ENCODE results near the gene CFAP90. TPM values are rescaled to one million over a fixed set of nuclear protein-coding genes. Genes with fewer than 3 reads are reported as not detected.
A peak's percentile ranks its signal among the peaks of the same experiment; 100 is the strongest.

The CFAP90 gene, protein sequence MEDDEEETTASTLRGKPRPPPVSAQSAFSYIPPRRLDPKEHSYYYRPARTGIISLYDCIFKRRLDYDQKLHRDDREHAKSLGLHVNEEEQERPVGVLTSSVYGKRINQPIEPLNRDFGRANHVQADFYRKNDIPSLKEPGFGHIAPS
- total RNA-seq (not detected), polyA plus RNA-seq (not detected)

DNA sequence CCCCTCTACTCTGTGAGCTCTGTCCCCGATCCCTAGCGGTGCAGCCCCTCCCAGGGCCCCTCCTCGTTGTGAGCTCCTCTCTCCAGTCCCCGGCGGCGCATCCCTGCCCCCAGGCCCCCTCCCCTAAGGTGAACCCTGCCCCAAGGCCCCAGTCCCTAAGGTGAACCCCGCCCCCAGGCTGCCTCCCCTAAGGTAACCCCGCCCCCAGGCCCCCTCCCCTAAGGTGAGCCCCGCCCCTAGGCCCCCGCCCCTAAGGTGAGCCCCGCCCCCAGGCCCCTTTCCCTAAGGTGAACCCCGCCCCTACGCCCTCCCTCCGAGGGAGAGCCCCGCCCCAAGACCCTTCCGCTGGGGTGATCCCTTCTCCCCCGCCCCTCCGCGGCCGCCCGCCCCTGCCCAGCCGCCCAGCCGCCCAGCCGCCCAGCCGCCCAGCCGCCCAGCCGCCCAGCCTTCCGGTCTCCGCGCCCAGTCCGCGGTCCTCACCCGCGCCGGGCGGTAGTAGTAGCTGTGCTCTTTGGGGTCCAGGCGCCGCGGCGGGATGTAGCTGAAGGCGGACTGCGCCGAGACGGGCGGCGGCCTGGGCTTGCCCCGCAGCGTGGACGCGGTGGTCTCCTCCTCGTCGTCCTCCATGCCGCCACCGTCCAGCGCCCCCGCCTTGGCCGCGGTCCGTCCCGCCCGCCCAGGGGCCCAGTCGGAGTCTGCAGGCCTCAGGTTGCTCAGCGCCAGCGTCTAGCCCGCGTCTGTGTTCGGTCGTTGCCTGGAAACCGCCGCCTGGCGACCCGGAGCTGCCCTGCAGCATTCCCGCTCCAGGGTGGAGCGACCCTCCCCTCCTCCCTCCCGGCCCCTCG is at the start of gene CFAP90:
Gene CFAP90 (minus strand): TSS at position 739 of the 845 bp plus-strand sequence. CDS start 112 bp downstream, at position 627.
- peak within 1 kb of the TSS; percentile 5 to 89 (median 70) for H3K27ac Mint-ChIP-seq
- H3K4me3 Mint-ChIP-seq: peak within 1 kb of the TSS; percentile 80 to 90 (median 86)
- intact Hi-C loops (cut with micrococcal nuclease): loop anchor here (1.0 kb wide), 1 partner anchor 19 kb away; the partner anchor contains the start of genes FASTKD3 and MTRR
- Histone ChIP-seq H3K36me3 (ENCODE audit: insufficient read depth, low read length) (no peaks in the 10 kb centered on the region), H3K27me3 (ENCODE audit: insufficient read depth, low read length) (peaks cover 15% of the 10 kb centered on the region), H3K9me3 (ENCODE audit: control insufficient read depth in 1 of 2, low read length in 2 of 2) (no peaks in the 10 kb centered on the region), H3K4me3 (ENCODE audit: low read length in 2 of 2) (peak within 1 kb of the TSS in 1 of 2 donors; percentile 41), H3K4me1 (ENCODE audit: insufficient read depth, low read length) (peaks cover 26% of the 10 kb centered on the region), H3K27ac (ENCODE audit: low read depth, low read length) (no peak within 1 kb of the TSS)
- H3K36me3 Mint-ChIP-seq: no peaks in the 10 kb centered on the region
- CTCF ChIA-PET (ENCODE audit: partially characterized antibody): interaction anchor here (0.8 to 3.0 kb wide), 5 partner anchors 9 to 34 kb away, joined by 4 to 15 read pairs (median 11); no protein-coding TSS in a partner anchor
- POLR2A ChIA-PET (ENCODE audit: partially characterized antibody): interaction anchor here (0.8 to 2.8 kb wide), 2 partner anchors 19 to 1218 kb away, joined by 3 to 19 read pairs; partner anchors contain the start of genes FASTKD3, MTRR and NSUN2
- H3K27me3 Mint-ChIP-seq: peaks cover 16 to 17% of the 10 kb centered on the region in 2 donors
- peak in 3 of 5 donors; percentile 27 to 55 (median 32) for DNase-seq
- H3K4me1 Mint-ChIP-seq: peaks cover 14 to 32% (median 22%) of the 10 kb centered on the region in 4 donors
- H3K9me3 Mint-ChIP-seq: no peaks in the 10 kb centered on the region

DNA sequence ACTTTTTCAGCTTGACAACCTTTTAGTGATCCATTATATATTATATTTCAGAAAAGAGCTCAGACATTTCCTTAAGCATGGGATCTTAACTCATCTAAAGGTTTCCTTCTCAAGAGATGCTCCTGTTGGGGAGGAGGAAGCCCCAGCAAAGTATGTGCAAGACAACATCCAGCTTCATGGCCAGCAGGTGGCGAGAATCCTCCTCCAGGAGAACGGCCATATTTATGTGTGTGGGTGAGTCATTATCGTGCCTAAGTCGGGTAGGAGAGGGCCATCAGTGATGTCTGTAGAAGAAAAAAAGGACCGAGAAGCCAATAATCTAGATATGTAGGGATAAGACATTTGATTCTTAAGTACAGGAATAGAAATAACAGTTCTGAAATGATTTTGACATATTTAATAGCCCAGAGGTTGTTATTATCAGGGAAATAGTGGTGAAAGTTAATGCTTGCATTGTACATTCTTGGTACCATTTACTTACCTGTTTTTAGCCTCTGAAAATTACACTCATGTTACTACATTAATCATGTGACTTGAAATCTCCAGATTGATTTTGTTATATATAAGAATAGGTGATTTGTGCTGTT is 46.2 kb upstream of the CFAP90 start:
- peaks cover 80% of the 10 kb centered on the region for H3K36me3 ChIP-seq (ENCODE audit: insufficient read depth, low read length)
- ChIA-PET CTCF (ENCODE audit: partially characterized antibody) (interaction anchor here (1.0 to 2.1 kb wide), 3 partner anchors 10 to 25 kb away, joined by 3 to 10 read pairs (median 4); no protein-coding TSS in a partner anchor), POLR2A (ENCODE audit: partially characterized antibody) (interaction anchor here (0.7 kb wide), 1 partner anchor 28 kb away, joined by 3 read pairs; the partner anchor contains the start of genes FASTKD3 and MTRR)
- no peaks in the 10 kb centered on the region for H3K9me3 ChIP-seq (ENCODE audit: control insufficient read depth in 1 of 2, low read length in 2 of 2)
- no peaks in the 10 kb centered on the region for H3K27me3 Mint-ChIP-seq
- H3K36me3 Mint-ChIP-seq: peaks cover 83 to 85% of the 10 kb centered on the region in 2 donors
- DNase-seq: peak in 3 of 5 donors; percentile 11 to 19 (median 11)
- H3K4me1 Mint-ChIP-seq: peaks cover 0 to 9% (median 1%) of the 10 kb centered on the region in 4 donors
- H3K4me1 ChIP-seq (ENCODE audit: insufficient read depth, low read length): peaks cover 6% of the 10 kb centered on the region
- no peak overlapping the region for H3K4me3 ChIP-seq (ENCODE audit: low read length in 2 of 2)
- H3K27ac ChIP-seq (ENCODE audit: low read depth, low read length): no peak overlapping the region
- no peaks in the 10 kb centered on the region for H3K27me3 ChIP-seq (ENCODE audit: insufficient read depth, low read length)
- H3K9me3 Mint-ChIP-seq: no peaks in the 10 kb centered on the region
- H3K27ac Mint-ChIP-seq: peak overlapping the region in 5 of 7 donors; percentile 5 to 79 (median 43)
- intact Hi-C loops (cut with micrococcal nuclease): no loop called here
- no peak overlapping the region for H3K4me3 Mint-ChIP-seq

DNA sequence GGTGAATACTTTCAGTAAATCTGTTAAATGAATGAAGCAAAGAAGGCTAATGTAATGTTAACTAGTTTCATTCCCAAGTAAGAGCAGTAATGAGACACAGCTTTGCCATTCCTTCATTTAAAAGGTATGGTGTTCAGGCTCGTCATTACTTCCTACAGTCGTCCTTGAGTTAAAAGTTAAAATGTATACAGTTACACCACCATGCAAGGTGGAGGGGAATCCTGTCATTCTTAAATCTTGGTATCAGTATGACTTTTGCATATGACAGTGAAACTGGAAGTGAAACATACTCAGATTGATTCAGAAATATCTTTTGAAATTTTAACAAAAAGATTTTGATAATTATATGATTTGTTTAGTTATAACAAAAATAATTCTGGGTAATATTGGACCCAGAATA is 43.9 kb upstream of the CFAP90 start:
- Histone ChIP-seq H3K27me3 (ENCODE audit: insufficient read depth, low read length) (no peaks in the 10 kb centered on the region), H3K9me3 (ENCODE audit: control insufficient read depth in 1 of 2, low read length in 2 of 2) (no peaks in the 10 kb centered on the region), H3K4me3 (ENCODE audit: low read length in 2 of 2) (no peak overlapping the region), H3K4me1 (ENCODE audit: insufficient read depth, low read length) (peaks cover 6% of the 10 kb centered on the region), H3K27ac (ENCODE audit: low read depth, low read length) (no peak overlapping the region), H3K36me3 (ENCODE audit: insufficient read depth, low read length) (peaks cover 79% of the 10 kb centered on the region)
- no peak overlapping the region for H3K4me3 Mint-ChIP-seq
- no peaks in the 10 kb centered on the region for H3K9me3 Mint-ChIP-seq
- no peak for DNase-seq
- H3K27me3 Mint-ChIP-seq: no peaks in the 10 kb centered on the region
- CTCF ChIA-PET (ENCODE audit: partially characterized antibody): no interaction called here
- peaks cover 80 to 84% of the 10 kb centered on the region in 2 donors for H3K36me3 Mint-ChIP-seq
- intact Hi-C loops (cut with micrococcal nuclease): no loop called here
- POLR2A ChIA-PET (ENCODE audit: partially characterized antibody): no interaction called here
- H3K27ac Mint-ChIP-seq: no peak overlapping the region
- peaks cover 0 to 9% (median 1%) of the 10 kb centered on the region in 4 donors for H3K4me1 Mint-ChIP-seq

- Histone ChIP-seq H3K27me3 (ENCODE audit: insufficient read depth, low read length) (no peaks in the 10 kb centered on the region), H3K4me3 (ENCODE audit: low read length in 2 of 2) (no peak overlapping the region), H3K9me3 (ENCODE audit: control insufficient read depth in 1 of 2, low read length in 2 of 2) (no peaks in the 10 kb centered on the region), H3K36me3 (ENCODE audit: insufficient read depth, low read length) (peaks cover 79% of the 10 kb centered on the region), H3K27ac (ENCODE audit: low read depth, low read length) (no peak overlapping the region), H3K4me1 (ENCODE audit: insufficient read depth, low read length) (peaks cover 6% of the 10 kb centered on the region)
- Mint-ChIP-seq H3K4me1 (peaks cover 0 to 9% (median 1%) of the 10 kb centered on the region in 4 donors), H3K36me3 (peaks cover 80 to 84% of the 10 kb centered on the region in 2 donors), H3K27ac (peak overlapping the region in 1 of 7 donors; percentile 21), H3K27me3 (no peaks in the 10 kb centered on the region), H3K9me3 (no peaks in the 10 kb centered on the region), H3K4me3 (no peak overlapping the region)
- CTCF ChIA-PET (ENCODE audit: partially characterized antibody): no interaction called here
- intact Hi-C loops (cut with micrococcal nuclease): no loop called here
- POLR2A ChIA-PET (ENCODE audit: partially characterized antibody): no interaction called here
- DNase-seq: no peak
Measured at GRCh38 chr5:7894439-7894838, 43.5 kb upstream of the CFAP90 start.

GRCh38 chr5:7888901-7889300 is 38.0 kb upstream of the CFAP90 start:
- ChIA-PET POLR2A (ENCODE audit: partially characterized antibody) (interaction anchor here (1.0 kb wide), 1 partner anchor 20 kb away, joined by 6 read pairs; the partner anchor contains the start of genes FASTKD3 and MTRR), CTCF (ENCODE audit: partially characterized antibody) (interaction anchor here (4.0 to 4.3 kb wide), 2 partner anchors 15 to 20 kb away, joined by 25 to 58 read pairs; partner anchors contain the start of genes FASTKD3 and MTRR)
- H3K27me3 Mint-ChIP-seq: no peaks in the 10 kb centered on the region
- peak overlapping the region in 2 of 7 donors; percentile 47 to 70 for H3K27ac Mint-ChIP-seq
- no peaks in the 10 kb centered on the region for H3K9me3 Mint-ChIP-seq
- H3K4me3 ChIP-seq (ENCODE audit: low read length in 2 of 2): no peak overlapping the region
- peaks cover 64% of the 10 kb centered on the region for H3K36me3 ChIP-seq (ENCODE audit: insufficient read depth, low read length)
- no peaks in the 10 kb centered on the region for H3K4me1 ChIP-seq (ENCODE audit: insufficient read depth, low read length)
- intact Hi-C loops (cut with micrococcal nuclease): no loop called here
- peaks cover 53 to 76% of the 10 kb centered on the region in 2 donors for H3K36me3 Mint-ChIP-seq
- DNase-seq: no peak
- H3K4me1 Mint-ChIP-seq: peaks cover 5 to 8% (median 7%) of the 10 kb centered on the region in 4 donors
- no peaks in the 10 kb centered on the region for H3K9me3 ChIP-seq (ENCODE audit: control insufficient read depth in 1 of 2, low read length in 2 of 2)
- H3K4me3 Mint-ChIP-seq: no peak overlapping the region
- no peak overlapping the region for H3K27ac ChIP-seq (ENCODE audit: low read depth, low read length)
- no peaks in the 10 kb centered on the region for H3K27me3 ChIP-seq (ENCODE audit: insufficient read depth, low read length)

DNA sequence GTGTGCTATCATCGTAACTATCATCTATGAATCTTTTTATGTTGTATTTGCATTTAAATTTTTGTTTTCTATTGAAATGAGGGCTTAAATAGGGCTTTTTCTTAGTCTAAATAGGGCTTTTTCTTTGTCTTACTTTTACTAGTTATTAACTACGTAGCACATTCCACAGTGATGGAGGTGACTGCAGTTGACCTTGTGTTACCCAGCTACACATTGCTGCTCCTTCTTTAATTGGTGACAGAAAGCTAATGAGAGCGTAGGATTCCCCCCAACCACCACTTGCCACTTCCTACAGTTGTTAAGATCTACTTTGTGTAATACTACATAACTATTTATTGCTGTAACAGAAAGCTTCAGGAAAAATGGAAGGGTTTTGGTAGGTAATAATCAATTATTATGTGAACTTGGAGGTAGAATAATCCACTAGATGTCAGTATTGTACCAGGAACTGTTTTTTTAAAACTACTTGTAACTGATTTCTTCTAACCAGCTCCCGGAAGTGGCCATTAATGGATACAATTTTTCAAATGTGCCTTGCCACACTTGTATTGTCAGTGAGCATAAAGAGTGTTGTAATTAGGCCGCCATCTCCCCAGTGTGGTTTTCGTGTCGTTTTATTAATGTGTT is 36.0 kb upstream of the CFAP90 start:
- Mint-ChIP-seq H3K4me3 (no peak overlapping the region), H3K27me3 (no peaks in the 10 kb centered on the region), H3K27ac (peak overlapping the region in 4 of 7 donors; percentile 10 to 50 (median 23)), H3K36me3 (peaks cover 47 to 76% of the 10 kb centered on the region in 2 donors), H3K4me1 (peaks cover 4 to 13% (median 8%) of the 10 kb centered on the region in 4 donors), H3K9me3 (no peaks in the 10 kb centered on the region)
- Histone ChIP-seq H3K9me3 (ENCODE audit: control insufficient read depth in 1 of 2, low read length in 2 of 2) (no peaks in the 10 kb centered on the region), H3K36me3 (ENCODE audit: insufficient read depth, low read length) (peaks cover 62% of the 10 kb centered on the region), H3K4me3 (ENCODE audit: low read length in 2 of 2) (no peak overlapping the region), H3K4me1 (ENCODE audit: insufficient read depth, low read length) (no peaks in the 10 kb centered on the region), H3K27me3 (ENCODE audit: insufficient read depth, low read length) (no peaks in the 10 kb centered on the region), H3K27ac (ENCODE audit: low read depth, low read length) (no peak overlapping the region)
- DNase-seq: peak in 4 of 5 donors; percentile 26 to 44 (median 37)
- ChIA-PET POLR2A (ENCODE audit: partially characterized antibody) (interaction anchor here (1.2 to 2.5 kb wide), 3 partner anchors 12 to 18 kb away, joined by 3 to 12 read pairs (median 10); partner anchors contain the start of genes FASTKD3 and MTRR), CTCF (ENCODE audit: partially characterized antibody) (interaction anchor here (0.8 to 4.3 kb wide), 16 partner anchors 9 to 571 kb away, joined by 3 to 58 read pairs (median 4); partner anchors contain the start of genes FASTKD3 and MTRR)
- intact Hi-C loops (cut with micrococcal nuclease): loop anchor here (1.0 kb wide), 1 partner anchor 14 kb away; no protein-coding TSS in a partner anchor
